Mesendoderm (in vitro differentiated cells): ENCODE measurements around the gene MGAT5B.

Experiments used
- DNase-seq: peaks from one replicate; pipeline ENCODE4 v3.0.0; 2013
- H2AK5ac ChIP-seq: 2 replicates; pipeline ENCODE4 v1.6.1; 2013; ENCODE audit warnings: low read length, inconsistent platforms
- H2BK120ac ChIP-seq: 2 replicates; pipeline ENCODE4 v1.6.1; 2013; ENCODE audit warnings: low read depth, mild to moderate bottlenecking, low read length, moderate library complexity, mixed read lengths
- H2BK15ac ChIP-seq: replicated peaks from 2 replicates; pipeline ENCODE4 v1.6.1; 2013; ENCODE audit warnings: low read depth, mild to moderate bottlenecking, moderate library complexity
- H2BK5ac ChIP-seq: 2 replicates; pipeline ENCODE4 v1.6.1; 2013; ENCODE audit warnings: low read length, inconsistent platforms
- H3K18ac ChIP-seq: 2 replicates; pipeline ENCODE4 v1.6.1; 2013; ENCODE audit warnings: mild to moderate bottlenecking, low read length, mixed read lengths
- H3K23ac ChIP-seq: one replicate; pipeline ENCODE4 v1.6.1; 2013; ENCODE audit warnings: low read length
- H3K27ac ChIP-seq: 2 replicates; pipeline ENCODE4 v1.5.1; 2013; ENCODE audit warnings: low read depth, mild to moderate bottlenecking, inconsistent platforms, low read length, moderate library complexity
- H3K27me3 ChIP-seq: 2 replicates; pipeline ENCODE4 v1.6.1; 2013; ENCODE audit warnings: low read length, control low read depth, mild to moderate bottlenecking, inconsistent platforms; ENCODE audit not compliant: insufficient read depth, poor library complexity
- H3K36me3 ChIP-seq: 2 replicates; pipeline ENCODE4 v1.6.1; 2013; ENCODE audit warnings: low read length, inconsistent platforms; ENCODE audit not compliant: control insufficient read depth, insufficient read depth
- H3K4ac ChIP-seq: one replicate; pipeline ENCODE4 v1.6.1; 2013; ENCODE audit warnings: low read depth, mild to moderate bottlenecking, low read length, moderate library complexity
- H3K4me1 ChIP-seq: 2 replicates; pipeline ENCODE4 v1.6.1; 2013; ENCODE audit warnings: low read depth, low read length, inconsistent platforms; ENCODE audit not compliant: control insufficient read depth
- H3K4me2 ChIP-seq: 2 replicates; pipeline ENCODE4 v1.6.1; 2013; ENCODE audit warnings: low read length
- H3K4me3 ChIP-seq: 2 replicates; pipeline ENCODE4 v1.5.1; 2013; ENCODE audit warnings: mild to moderate bottlenecking, low read length
- H3K56ac ChIP-seq: one replicate; pipeline ENCODE4 v1.6.1; 2013; ENCODE audit warnings: low read length
- H3K79me1 ChIP-seq: 2 replicates; pipeline ENCODE4 v1.6.1; 2013; ENCODE audit warnings: low read length, inconsistent platforms
- H3K79me2 ChIP-seq: 2 replicates; pipeline ENCODE4 v1.6.1; 2013; ENCODE audit warnings: mild to moderate bottlenecking, low read length; ENCODE audit not compliant: control insufficient read depth, insufficient read depth
- H3K9ac ChIP-seq: 2 replicates; pipeline ENCODE4 v1.6.1; 2013; ENCODE audit warnings: low read length, inconsistent platforms
- H4K5ac ChIP-seq: one replicate; pipeline ENCODE4 v1.6.1; 2013; ENCODE audit warnings: low read length
- H4K8ac ChIP-seq: one replicate; pipeline ENCODE4 v1.6.1; 2013; ENCODE audit warnings: low read depth, mild to moderate bottlenecking, control low read depth, low read length, moderate library complexity
- WGBS: extraction: QIAGEN DNeasy Blood & Tissue Kit; methylation state at CpG from one replicate; pipeline ENCODE4 v1.1.7; 2013; ENCODE audit warnings: low lambda C conversion rate, missing lambda C conversion rate; ENCODE audit not compliant: insufficient coverage; ENCODE audit errors: extremely low coverage; 5-methylcytosine and 5-hydroxymethylcytosine counted together

The MGAT5B gene

DNA sequence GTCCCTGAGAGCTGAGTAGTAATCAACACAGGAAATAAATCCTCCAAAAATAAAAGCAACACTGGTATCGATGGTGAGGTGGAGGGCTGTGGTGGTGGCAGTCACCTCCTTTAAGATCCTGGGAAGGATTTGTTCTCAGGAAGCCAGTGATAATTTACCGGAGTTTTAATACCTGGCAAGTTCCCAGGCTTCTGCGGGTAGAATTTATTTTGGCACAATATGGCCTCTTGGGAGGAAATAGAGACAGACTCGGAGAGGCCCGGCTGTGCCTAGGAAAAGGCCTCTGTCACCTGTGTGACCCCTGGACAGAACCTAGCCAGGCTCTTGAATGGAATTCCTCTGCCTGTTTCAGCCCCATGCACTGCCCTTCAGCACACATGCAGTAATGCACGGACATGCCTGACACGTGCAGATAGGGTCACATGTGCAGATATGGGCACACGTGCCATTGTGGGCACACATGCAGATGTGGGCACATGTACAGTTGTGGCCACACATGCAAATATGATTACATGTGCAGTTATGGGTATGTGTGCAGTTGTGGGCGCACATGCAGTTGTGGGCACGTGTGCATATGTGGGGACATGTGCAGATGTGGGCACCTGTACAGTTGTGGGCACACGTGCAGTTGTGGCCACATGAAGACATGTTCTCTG lies 33.5 kb downstream of the MGAT5B start:
- Histone ChIP-seq H3K27ac (no peak overlapping the region), H4K5ac (no peak overlapping the region), H3K4me1 (no peaks in the 10 kb centered on the region), H3K9ac (no peak overlapping the region), H3K4ac (no peak overlapping the region), H2BK5ac (no peak overlapping the region), H3K4me2 (no peak overlapping the region), H3K79me1 (no peaks in the 10 kb centered on the region), H2BK15ac (no peak overlapping the region), H2BK120ac (no peak overlapping the region), H3K18ac (no peak overlapping the region), H3K4me3 (no peak overlapping the region), H3K79me2 (no peaks in the 10 kb centered on the region), H2AK5ac (no peak overlapping the region), H3K27me3 (no peaks in the 10 kb centered on the region), H4K8ac (no peak overlapping the region), H3K56ac (no peak overlapping the region), H3K36me3 (no peaks in the 10 kb centered on the region), H3K23ac (no peak overlapping the region)
- DNase-seq, result no peak
- no CpG with 5 or more reads among the region's 11 CpGs for WGBS

DNA sequence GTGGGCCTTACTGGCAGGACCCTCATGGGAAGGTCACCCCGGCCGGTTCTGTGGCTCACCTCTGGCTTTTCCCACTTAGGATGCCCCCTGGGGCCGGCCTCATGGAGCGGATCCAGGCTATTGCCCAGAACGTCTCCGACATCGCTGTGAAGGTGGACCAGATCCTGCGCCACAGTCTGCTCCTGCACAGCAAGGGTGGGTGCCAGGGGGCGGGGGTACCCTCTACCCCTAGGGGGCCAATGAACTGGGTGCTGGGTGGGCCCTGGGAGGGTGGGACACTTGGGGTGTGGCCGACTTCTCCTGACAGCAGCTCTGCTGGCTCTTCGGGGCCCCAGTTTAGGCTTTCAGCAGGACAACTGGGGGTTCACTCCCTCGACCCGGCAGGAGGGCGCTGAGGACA lies 34.3 kb downstream of the MGAT5B start:
- Histone ChIP-seq H4K5ac (no peak overlapping the region), H3K79me2 (no peaks in the 10 kb centered on the region), H3K36me3 (no peaks in the 10 kb centered on the region), H3K23ac (no peak overlapping the region), H2BK5ac (no peak overlapping the region), H2BK15ac (no peak overlapping the region), H3K4me2 (no peak overlapping the region), H3K4ac (no peak overlapping the region), H3K79me1 (no peaks in the 10 kb centered on the region), H4K8ac (no peak overlapping the region), H3K4me3 (no peak overlapping the region), H3K9ac (no peak overlapping the region), H2AK5ac (no peak overlapping the region), H3K4me1 (no peaks in the 10 kb centered on the region), H3K18ac (no peak overlapping the region), H2BK120ac (no peak overlapping the region), H3K56ac (no peak overlapping the region), H3K27ac (no peak overlapping the region), H3K27me3 (no peaks in the 10 kb centered on the region)
- WGBS, result no CpG with 5 or more reads among the region's 14 CpGs
- no peak for DNase-seq

DNA sequence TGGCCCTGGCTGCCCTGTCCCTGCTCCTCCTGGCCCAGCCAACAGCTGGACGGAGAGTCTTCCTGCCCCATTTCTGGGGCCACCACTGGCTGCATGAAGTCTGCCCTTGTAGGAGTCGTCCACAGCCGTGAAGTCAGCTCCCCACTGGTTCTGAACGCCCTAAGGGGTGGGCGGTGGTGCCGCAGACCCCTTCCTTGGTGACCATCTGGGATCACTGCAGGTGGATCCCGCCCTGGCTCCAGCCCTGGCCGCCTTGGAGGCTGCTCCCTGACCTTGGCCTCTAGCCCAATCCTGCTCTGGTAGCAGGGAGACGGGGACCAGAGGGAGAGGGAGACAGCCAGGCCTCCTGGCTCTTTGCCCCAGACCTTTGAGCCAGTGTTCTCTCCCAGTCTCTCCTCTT lies 35.4 kb downstream of the MGAT5B start:
- Histone ChIP-seq H3K79me1 (no peaks in the 10 kb centered on the region), H2AK5ac (no peak overlapping the region), H2BK5ac (no peak overlapping the region), H3K27me3 (no peaks in the 10 kb centered on the region), H3K27ac (no peak overlapping the region), H4K5ac (no peak overlapping the region), H3K4ac (no peak overlapping the region), H2BK120ac (no peak overlapping the region), H3K18ac (no peak overlapping the region), H3K23ac (no peak overlapping the region), H3K4me2 (no peak overlapping the region), H3K36me3 (no peaks in the 10 kb centered on the region), H4K8ac (no peak overlapping the region), H3K4me1 (no peaks in the 10 kb centered on the region), H2BK15ac (no peak overlapping the region), H3K79me2 (no peaks in the 10 kb centered on the region), H3K56ac (no peak overlapping the region), H3K9ac (no peak overlapping the region), H3K4me3 (no peak overlapping the region)
- no CpG with 5 or more reads among the region's 9 CpGs for WGBS
- no peak for DNase-seq

DNA sequence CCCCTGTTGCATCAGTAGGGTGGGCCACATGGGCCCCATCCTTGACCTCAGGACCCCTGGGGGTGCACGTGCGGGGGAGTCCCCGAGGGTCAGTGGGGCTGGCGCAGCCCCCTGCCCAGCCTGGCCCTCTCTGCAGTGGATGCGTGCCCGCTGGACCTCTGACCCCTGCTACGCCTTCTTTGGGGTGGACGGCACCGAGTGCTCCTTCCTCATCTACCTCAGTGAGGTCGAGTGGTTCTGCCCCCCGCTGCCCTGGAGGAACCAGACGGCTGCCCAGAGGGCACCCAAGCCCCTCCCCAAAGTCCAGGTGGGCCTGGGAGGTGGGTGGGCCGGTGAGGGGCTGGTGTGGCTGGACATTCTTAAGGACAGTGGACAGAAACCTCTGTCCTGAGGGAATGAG lies 35.9 kb downstream of the MGAT5B start:
- no CpG with 5 or more reads among the region's 13 CpGs for WGBS
- H3K27me3 ChIP-seq, result no peaks in the 10 kb centered on the region
- DNase-seq, result no peak

DNA sequence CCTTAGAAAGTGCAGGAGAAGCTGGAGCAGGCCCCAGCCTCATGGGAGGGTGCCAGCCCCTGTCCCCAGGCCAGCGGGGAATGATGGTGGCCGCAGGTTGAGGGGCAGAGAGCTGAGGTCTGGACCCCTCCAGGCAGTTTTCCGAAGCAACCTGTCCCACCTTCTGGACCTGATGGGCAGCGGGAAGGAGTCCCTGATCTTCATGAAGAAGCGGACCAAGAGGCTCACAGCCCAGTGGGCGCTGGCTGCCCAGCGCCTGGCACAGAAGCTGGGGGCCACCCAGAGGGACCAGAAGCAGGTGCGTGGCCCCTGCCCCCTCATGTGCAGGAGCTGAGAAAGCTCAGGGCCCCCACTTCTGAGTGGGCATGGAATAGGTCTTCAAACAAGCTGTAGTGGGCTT lies 36.8 kb downstream of the MGAT5B start:
- H3K36me3 ChIP-seq, result no peaks in the 10 kb centered on the region
- no peak overlapping the region for H2AK5ac ChIP-seq
- H4K5ac ChIP-seq, result no peak overlapping the region
- WGBS, result no CpG with 5 or more reads among the region's 8 CpGs
- H4K8ac ChIP-seq, result no peak overlapping the region
- H3K23ac ChIP-seq, result no peak overlapping the region
- no peak overlapping the region for H3K56ac ChIP-seq
- H2BK5ac ChIP-seq, result no peak overlapping the region
- H3K79me1 ChIP-seq, result no peaks in the 10 kb centered on the region
- no peak overlapping the region for H3K18ac ChIP-seq
- H2BK120ac ChIP-seq, result no peak overlapping the region
- no peak overlapping the region for H2BK15ac ChIP-seq
- H3K4me1 ChIP-seq, result no peaks in the 10 kb centered on the region
- H3K79me2 ChIP-seq, result no peaks in the 10 kb centered on the region
- no peak for DNase-seq
- no peak overlapping the region for H3K9ac ChIP-seq
- no peak overlapping the region for H3K4me2 ChIP-seq
- H3K4me3 ChIP-seq, result no peak overlapping the region
- no peaks in the 10 kb centered on the region for H3K27me3 ChIP-seq
- no peak overlapping the region for H3K4ac ChIP-seq
- no peak overlapping the region for H3K27ac ChIP-seq

More for the DNA sequence above, 35.9 kb downstream of the MGAT5B start:
- no peaks in the 10 kb centered on the region for H3K79me1 ChIP-seq
- H4K8ac ChIP-seq, result no peak overlapping the region
- no peaks in the 10 kb centered on the region for H3K4me1 ChIP-seq
- no peak overlapping the region for H2BK5ac ChIP-seq
- no peak overlapping the region for H2AK5ac ChIP-seq
- no peak overlapping the region for H4K5ac ChIP-seq
- H3K4me2 ChIP-seq, result no peak overlapping the region
- no peaks in the 10 kb centered on the region for H3K79me2 ChIP-seq
- H3K4ac ChIP-seq, result no peak overlapping the region
- H3K23ac ChIP-seq, result no peak overlapping the region
- H3K27ac ChIP-seq, result no peak overlapping the region
- no peak overlapping the region for H3K9ac ChIP-seq
- H3K56ac ChIP-seq, result no peak overlapping the region
- H3K4me3 ChIP-seq, result no peak overlapping the region
- H3K36me3 ChIP-seq, result no peaks in the 10 kb centered on the region
- no peak overlapping the region for H2BK15ac ChIP-seq
- no peak overlapping the region for H3K18ac ChIP-seq
- no peak overlapping the region for H2BK120ac ChIP-seq

DNA sequence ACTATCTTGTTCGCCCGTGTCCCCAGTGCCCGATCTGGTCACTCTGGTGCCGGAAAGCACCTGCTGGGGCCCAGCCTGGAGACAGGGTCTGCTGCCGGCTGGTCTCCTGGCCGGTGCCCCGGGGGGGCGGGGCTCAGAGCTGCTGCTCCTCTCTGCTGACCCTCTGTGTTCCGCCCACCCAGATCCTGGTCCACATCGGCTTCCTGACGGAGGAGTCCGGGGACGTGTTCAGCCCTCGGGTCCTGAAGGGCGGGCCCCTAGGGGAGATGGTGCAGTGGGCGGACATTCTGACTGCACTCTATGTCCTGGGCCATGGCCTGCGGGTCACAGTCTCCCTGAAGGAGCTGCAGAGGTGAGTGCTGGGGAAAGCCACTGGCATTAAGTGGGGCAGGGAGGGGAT lies 37.6 kb downstream of the MGAT5B start:
- Histone ChIP-seq H3K56ac (no peak overlapping the region), H3K79me2 (no peaks in the 10 kb centered on the region)
- WGBS, result no CpG with 5 or more reads among the region's 17 CpGs

More for the DNA sequence above, 37.6 kb downstream of the MGAT5B start:
- no peak overlapping the region for H3K4me3 ChIP-seq
- H2BK5ac ChIP-seq, result no peak overlapping the region
- H3K27ac ChIP-seq, result no peak overlapping the region
- no peak overlapping the region for H3K23ac ChIP-seq
- H3K18ac ChIP-seq, result no peak overlapping the region
- H3K79me1 ChIP-seq, result no peaks in the 10 kb centered on the region
- H3K36me3 ChIP-seq, result no peaks in the 10 kb centered on the region
- no peak overlapping the region for H4K8ac ChIP-seq
- no peak overlapping the region for H2BK120ac ChIP-seq
- H3K27me3 ChIP-seq, result no peaks in the 10 kb centered on the region
- no peak overlapping the region for H3K9ac ChIP-seq
- no peak overlapping the region for H2AK5ac ChIP-seq
- no peak for DNase-seq
- no peak overlapping the region for H4K5ac ChIP-seq
- no peak overlapping the region for H3K4me2 ChIP-seq
- no peak overlapping the region for H3K4ac ChIP-seq
- H3K4me1 ChIP-seq, result no peaks in the 10 kb centered on the region
- no peak overlapping the region for H2BK15ac ChIP-seq
